NCI-H345 (cell line): ENCODE data around the gene DGCR6L.
"Not testable (repeated sequence)": the region's sequence is repeated elsewhere in the genome, so short reads cannot be mapped to it uniquely, and the experiment has no call there.

Source experiments
- DNase-seq: peaks from one replicate; lab custom pipeline; 2025; lab: John Stamatoyannopoulos, UW

DGCR6L gene

GRCh38 chr22:20308806-20309650 lies 10.8 kb downstream of the DGCR6L start:
- DNase-seq = peak; percentile 55

GRCh38 chr22:20307448-20308447 lies 12.1 kb downstream of the DGCR6L start:
- not testable (repeated sequence) for DNase-seq

GRCh38 chr22:20306646-20307447 lies 13.0 kb downstream of the DGCR6L start:
- DNase-seq = not testable (repeated sequence)

GRCh38 chr22:20305894-20306645 lies 13.8 kb downstream of the DGCR6L start:
- no peak for DNase-seq

- not testable (repeated sequence) for DNase-seq
Measured at GRCh38 chr22:20305230-20305893, 14.5 kb downstream of the DGCR6L start.

GRCh38 chr22:20304646-20305045 lies 15.2 kb downstream of the DGCR6L start:
- DNase-seq = no peak

GRCh38 chr22:20303229-20303534 lies 16.7 kb downstream of the DGCR6L start:
- not testable (repeated sequence) for DNase-seq

GRCh38 chr22:20302438-20303228 lies 17.2 kb downstream of the DGCR6L start:
- no peak for DNase-seq

GRCh38 chr22:20299746-20300136 lies 20.1 kb downstream of the DGCR6L start:
- peak; percentile 65 for DNase-seq

GRCh38 chr22:20298803-20299745 lies 20.8 kb downstream of the DGCR6L start:
- DNase-seq = peak; percentile 89

- DNase-seq = no peak
Measured at GRCh38 chr22:20298110-20298802, 21.6 kb downstream of the DGCR6L start.

- DNase-seq = no peak
Measured at GRCh38 chr22:20297414-20298109, 22.3 kb downstream of the DGCR6L start.

GRCh38 chr22:20296598-20296997 lies 23.3 kb downstream of the DGCR6L start:
- no peak for DNase-seq

GRCh38 chr22:20295262-20296064 lies 24.4 kb downstream of the DGCR6L start:
- no peak for DNase-seq

GRCh38 chr22:20292673-20293232 lies 27.1 kb downstream of the DGCR6L start:
- no peak for DNase-seq

- no peak for DNase-seq
Measured at GRCh38 chr22:20292108-20292507, 27.8 kb downstream of the DGCR6L start.
